Activated T-cell treated with anti-CD3 and anti-CD28 coated beads for 24 hours (primary cell): ENCODE measurements around the gene OPCML.

Experiments
- DNase-seq: peaks from one replicate; pipeline ENCODE4 v3.0.0-alpha.2; 2020; ENCODE audit warnings: low read depth

Gene OPCML

GRCh38 chr11:133531971-133532651 is at the start of gene OPCML:
Gene OPCML, minus strand, starts transcription at chr11:133532501.
- DNase-seq, result no peak

DNA sequence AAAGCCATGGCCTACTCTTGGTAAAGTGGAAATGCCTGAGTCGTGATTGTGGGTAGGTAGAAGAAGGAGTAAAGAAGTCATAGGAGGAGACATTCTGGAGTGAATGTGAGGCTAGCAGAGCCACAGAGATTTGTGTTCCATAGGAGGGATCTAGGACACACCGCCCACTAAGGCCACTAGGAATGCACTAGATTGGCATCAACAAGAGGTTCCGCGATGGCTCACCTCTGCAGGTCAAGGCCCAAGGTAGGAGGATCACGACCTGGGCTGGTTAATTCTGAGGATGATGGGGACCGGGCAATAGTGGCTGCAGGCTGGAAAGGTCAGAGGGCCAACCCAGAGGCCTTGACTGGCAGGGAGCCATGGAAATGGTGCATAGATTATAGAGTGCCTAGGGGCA is 48.8 kb upstream of the OPCML start:
- no peak for DNase-seq

DNA sequence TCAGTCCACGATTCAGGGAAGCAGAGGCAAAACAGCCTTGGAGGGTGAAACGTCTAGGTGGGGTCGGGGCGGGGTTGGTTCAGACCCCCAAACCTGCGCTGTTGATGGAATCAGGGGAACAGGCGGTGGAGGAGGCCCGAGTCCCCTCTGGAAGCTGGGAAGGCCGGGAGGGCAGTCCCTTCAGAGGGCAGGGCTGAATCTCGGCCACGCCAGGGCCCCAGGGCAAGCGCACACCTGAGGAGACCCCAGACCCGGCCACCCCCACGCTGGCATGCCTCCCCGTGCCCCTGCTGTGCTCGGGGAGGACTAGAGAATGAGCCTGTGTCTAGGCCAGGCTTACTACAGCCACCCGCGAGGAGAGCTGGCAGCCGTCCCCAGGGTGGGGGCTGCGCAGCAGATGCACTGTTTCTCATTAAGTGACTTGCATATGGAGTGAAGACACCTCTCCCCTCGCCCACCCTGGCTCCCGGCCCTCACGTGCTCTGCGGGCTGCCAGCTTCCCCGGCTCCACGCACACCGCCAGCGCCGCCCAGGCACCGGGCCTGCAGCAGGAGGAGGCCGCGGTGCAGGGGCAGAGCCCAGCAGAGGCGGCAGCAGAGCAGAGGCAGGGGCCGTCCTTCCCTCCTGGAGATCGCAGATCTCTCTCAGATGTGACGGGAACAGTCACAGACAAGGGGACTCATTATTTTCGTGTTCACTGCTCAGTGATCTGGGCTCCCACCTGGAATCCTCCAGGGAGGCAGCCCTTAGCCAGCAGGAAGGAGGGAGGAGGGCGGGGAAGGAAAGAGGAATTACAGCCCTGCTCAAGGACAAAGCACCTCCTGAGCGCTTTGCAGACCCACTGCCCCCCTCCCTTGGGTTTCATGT is 47.1 kb upstream of the OPCML start:
- no peak for DNase-seq

DNA sequence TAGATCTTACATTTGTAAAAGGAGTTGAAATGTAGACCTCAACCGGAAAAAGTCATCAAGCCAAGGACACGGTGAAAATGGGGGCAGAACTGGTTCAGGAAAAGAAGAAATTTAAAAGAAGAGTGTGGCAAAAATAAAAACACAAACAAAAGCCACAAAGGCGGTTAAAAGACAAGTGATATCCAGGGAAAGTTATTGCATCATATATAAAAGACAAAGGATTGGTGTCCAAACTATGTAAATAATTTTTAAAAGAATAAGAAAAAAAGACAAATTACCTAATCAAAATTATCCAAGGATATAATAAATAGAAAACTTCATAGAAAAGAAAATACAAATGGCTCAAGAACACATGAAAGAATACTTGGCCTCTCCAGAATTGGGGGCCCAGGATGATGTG is 45.1 kb upstream of the OPCML start:
- no peak for DNase-seq

DNA sequence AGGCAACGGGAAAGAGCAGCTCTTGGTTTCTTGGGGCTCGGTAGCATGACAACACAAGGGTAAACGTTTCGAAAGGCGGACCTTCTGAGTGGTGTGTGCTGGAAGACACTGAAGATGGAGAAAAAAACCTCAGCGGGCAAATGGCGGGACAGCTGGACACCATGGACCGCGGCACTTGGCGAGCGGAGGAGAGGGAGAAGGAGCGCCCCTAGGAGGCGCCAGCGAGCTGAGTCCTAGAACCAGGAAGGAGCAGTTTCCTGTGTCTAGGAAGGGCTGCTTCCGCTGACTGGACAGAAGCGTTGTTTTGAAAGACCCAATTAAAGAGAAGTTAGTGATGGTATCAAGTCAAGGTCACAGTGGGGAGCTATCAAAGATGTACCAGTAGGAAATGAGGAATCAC is 44.0 kb upstream of the OPCML start:
- no peak for DNase-seq

GRCh38 chr11:133573081-133573480 is 40.8 kb upstream of the OPCML start:
- no peak for DNase-seq

DNA sequence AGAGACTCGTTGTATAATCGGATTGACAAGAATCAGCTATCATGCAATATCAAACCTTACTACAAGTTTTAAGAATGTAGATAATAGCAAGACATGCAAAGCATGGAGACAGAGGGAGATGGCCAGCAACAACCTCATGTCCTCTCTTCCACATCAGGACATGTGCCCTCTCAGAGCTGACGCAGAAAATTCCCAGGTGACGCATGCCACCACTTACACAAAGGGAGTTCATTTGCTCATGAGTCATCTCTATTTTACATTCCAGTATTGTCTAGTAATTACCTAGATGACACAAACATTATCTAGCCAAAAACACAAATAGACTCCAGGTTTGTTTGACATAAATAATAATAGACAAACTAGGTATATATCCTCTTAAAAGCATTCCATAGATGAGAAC is 38.1 kb upstream of the OPCML start:
- no peak for DNase-seq

DNA sequence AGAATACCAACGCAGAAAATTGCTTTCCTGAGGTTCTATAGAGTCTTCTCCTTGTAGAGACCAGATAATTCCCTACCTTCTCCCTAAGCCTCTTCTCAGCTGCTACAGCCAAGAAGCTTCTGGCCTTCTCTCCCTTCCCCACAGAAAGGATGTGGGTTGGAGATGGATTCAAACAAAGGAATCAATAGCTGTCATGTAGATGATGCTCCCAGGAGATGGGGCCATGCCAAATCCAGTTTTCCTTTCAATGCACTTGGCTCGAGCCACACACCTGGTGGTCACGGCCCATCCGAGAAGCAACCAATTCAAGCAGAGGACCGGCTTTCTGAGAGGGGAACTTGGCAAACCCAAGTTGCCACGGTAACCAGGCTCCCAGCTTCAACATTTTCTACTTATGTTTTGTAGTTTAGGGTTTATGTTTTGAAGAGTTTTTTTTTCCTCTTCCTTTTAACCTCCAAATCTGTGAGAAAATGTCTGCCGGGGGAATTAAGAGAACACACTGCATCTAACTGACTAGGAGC is 31.3 kb upstream of the OPCML start:
- no peak for DNase-seq

- DNase-seq, result no peak
These were observed 28.2 kb upstream of the OPCML start for GRCh38 chr11:133560472-133560855.

DNA sequence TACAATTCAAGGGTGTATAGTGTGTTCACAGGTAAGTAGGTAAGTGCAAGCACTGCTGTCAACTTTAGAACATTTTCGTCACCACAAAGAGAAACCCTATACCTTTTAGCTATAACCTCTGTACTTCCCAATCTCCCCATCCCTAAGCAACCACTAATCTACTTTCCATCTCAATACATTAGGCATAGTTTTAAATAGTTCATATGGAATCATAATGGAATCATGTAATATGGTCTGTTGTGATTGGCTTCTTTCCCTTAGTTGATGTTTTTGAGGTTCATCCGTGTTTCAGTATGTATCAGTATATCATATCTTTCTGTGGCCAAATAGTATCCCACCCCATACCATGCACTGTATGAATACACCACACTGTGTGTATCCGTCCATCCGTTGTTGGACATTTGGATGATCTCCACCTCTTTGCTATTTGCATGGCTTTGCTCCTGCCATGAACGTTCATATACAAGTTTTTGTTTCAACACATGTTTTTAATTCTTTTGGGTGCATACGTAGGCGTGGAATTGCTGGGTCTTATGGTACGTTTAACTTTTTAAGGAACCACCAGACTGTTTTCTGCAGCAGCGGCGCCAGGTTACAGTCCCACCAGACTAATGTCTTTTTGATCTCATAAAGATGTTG is 27.7 kb upstream of the OPCML start:
- no peak for DNase-seq

DNA sequence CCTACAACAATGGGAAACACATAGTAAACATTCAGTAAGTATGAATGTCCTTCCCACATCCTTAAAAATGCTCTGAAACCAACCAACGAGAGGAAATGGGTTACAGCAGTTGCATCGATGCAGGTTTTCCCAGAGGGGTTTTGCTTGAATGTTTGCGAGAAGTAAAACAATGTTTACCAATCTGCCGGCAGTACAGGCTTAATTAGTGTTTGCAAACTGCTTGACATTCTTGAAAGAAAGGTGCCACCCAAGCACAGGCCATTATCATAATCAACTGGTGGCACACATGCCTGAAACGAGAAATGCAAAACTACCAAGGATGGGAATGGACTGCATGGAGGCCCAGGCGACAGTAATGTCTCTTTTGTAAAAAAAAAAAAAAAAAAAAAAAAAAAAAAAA is 27.1 kb upstream of the OPCML start:
- no peak for DNase-seq

GRCh38 chr11:133555034-133555433 is 22.7 kb upstream of the OPCML start:
- DNase-seq, result no peak

- DNase-seq, result no peak
These were observed 21.8 kb upstream of the OPCML start for GRCh38 chr11:133553885-133554740.

GRCh38 chr11:133552938-133553337 is 20.6 kb upstream of the OPCML start:
- DNase-seq, result no peak

- DNase-seq, result no peak
These were observed 18.8 kb upstream of the OPCML start for GRCh38 chr11:133551064-133551463.

GRCh38 chr11:133549826-133550225 is 17.5 kb upstream of the OPCML start:
- DNase-seq, result no peak

DNA sequence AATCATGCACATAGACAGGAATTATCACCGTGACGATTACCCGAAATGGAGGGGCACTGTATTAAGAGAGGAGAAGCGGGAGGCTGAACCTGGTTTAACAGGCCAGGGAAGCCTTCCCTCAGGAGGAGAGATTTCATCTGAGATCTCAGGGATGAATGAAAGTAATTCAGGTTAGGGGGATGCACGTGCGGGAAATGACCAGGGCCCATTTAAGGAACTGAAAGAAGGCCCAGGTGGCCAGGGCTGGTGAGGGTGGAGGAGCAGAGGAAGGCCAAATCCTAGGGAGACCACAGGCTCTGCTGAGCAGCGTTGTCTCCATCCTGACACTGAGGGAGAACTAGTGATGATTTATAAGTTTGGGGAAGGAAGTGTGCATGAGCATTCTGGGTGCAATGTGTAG is 16.3 kb upstream of the OPCML start:
- no peak for DNase-seq

- DNase-seq, result no peak
These were observed 15.7 kb upstream of the OPCML start for GRCh38 chr11:133547808-133548494.

DNA sequence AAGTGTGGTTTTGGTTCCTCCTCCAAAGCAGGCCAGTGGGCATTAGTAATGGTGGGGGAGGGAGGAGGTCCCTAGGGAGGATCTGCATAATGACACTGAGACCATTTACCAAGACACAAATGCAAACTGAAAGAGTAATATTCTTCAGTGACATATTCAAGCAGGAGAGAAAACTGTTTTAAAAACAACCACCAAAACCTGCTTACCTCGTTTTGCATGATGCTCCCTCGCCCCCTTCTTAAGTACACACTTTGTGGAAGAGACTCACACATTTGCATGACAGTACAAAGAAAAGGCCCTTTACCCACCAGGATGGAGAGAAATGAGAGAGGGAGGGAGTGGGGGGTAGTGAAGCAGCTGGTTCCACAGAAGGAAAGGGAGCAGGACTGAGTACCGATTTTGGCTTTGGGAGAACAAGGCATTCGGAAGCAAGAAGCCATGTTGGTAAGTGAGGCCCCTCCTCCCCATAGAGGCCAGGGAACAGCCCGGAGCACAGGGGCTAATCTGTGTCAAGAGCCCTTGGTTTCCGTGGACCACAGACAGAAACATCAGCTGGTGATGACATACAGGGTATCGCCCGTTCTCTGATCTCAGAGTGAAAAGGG is 13.0 kb upstream of the OPCML start:
- no peak for DNase-seq

GRCh38 chr11:133541720-133542095 is 9.4 kb upstream of the OPCML start:
- no peak for DNase-seq
